HTERT RPE-1 (cell line): ENCODE measurements around the gene ZFP36L1.

Experiments used
- in situ Hi-C: fragments of 300-500 bp; cut with MboI; formaldehyde crosslinking; loops from 4 replicates; pipeline ENCODE4 v1.14.3; 2020; ENCODE audit warnings: low sequenced_read_pairs

The ZFP36L1 gene

GRCh38 chr14:68786491-68787091, 6.3 kb downstream of the ZFP36L1 start:
- in situ Hi-C loops = no loop called here

- in situ Hi-C loops = no loop called here
Measured at GRCh38 chr14:68785534-68786490, 7.1 kb downstream of the ZFP36L1 start.

GRCh38 chr14:68784978-68785533, 7.8 kb downstream of the ZFP36L1 start:
- in situ Hi-C loops = no loop called here

GRCh38 chr14:68784226-68784910, 8.5 kb downstream of the ZFP36L1 start:
- in situ Hi-C loops = no loop called here

GRCh38 chr14:68783408-68784225, 9.2 kb downstream of the ZFP36L1 start:
- in situ Hi-C loops = no loop called here

- in situ Hi-C loops = no loop called here
Measured at GRCh38 chr14:68782091-68782981, 10.5 kb downstream of the ZFP36L1 start.

- in situ Hi-C loops = no loop called here
Measured at GRCh38 chr14:68781161-68782021, 11.5 kb downstream of the ZFP36L1 start.

GRCh38 chr14:68780358-68781160, 12.3 kb downstream of the ZFP36L1 start:
- in situ Hi-C loops = no loop called here

GRCh38 chr14:68779761-68780323, 13.0 kb downstream of the ZFP36L1 start:
- in situ Hi-C loops = no loop called here

GRCh38 chr14:68777644-68778043, 15.2 kb downstream of the ZFP36L1 start:
- in situ Hi-C loops = no loop called here

- in situ Hi-C loops = no loop called here
Measured at GRCh38 chr14:68775614-68776126, 17.2 kb downstream of the ZFP36L1 start.

- in situ Hi-C loops = no loop called here
Measured at GRCh38 chr14:68774771-68775613, 17.9 kb downstream of the ZFP36L1 start.

GRCh38 chr14:68772761-68773381, 20.0 kb downstream of the ZFP36L1 start:
- in situ Hi-C loops = no loop called here

- in situ Hi-C loops = no loop called here
Measured at GRCh38 chr14:68771631-68772030, 21.2 kb downstream of the ZFP36L1 start.

GRCh38 chr14:68770553-68771286, 22.1 kb downstream of the ZFP36L1 start:
- in situ Hi-C loops = no loop called here
